ENCODE results near the gene CTNNA3.

Gene CTNNA3

GRCh38 chr10:65943451-65943850, 1752.5 kb downstream of the CTNNA3 start:
- no peak for DNase-seq (ENCODE audit: low read depth in 2 of 2)

GRCh38 chr10:65940816-65941662, 1755.0 kb downstream of the CTNNA3 start:
- no peak for DNase-seq (ENCODE audit: low read depth in 2 of 2)

- DNase-seq (ENCODE audit: low read depth in 2 of 2): no peak
Observed at GRCh38 chr10:65940105-65940504, 1755.9 kb downstream of the CTNNA3 start.

DNA sequence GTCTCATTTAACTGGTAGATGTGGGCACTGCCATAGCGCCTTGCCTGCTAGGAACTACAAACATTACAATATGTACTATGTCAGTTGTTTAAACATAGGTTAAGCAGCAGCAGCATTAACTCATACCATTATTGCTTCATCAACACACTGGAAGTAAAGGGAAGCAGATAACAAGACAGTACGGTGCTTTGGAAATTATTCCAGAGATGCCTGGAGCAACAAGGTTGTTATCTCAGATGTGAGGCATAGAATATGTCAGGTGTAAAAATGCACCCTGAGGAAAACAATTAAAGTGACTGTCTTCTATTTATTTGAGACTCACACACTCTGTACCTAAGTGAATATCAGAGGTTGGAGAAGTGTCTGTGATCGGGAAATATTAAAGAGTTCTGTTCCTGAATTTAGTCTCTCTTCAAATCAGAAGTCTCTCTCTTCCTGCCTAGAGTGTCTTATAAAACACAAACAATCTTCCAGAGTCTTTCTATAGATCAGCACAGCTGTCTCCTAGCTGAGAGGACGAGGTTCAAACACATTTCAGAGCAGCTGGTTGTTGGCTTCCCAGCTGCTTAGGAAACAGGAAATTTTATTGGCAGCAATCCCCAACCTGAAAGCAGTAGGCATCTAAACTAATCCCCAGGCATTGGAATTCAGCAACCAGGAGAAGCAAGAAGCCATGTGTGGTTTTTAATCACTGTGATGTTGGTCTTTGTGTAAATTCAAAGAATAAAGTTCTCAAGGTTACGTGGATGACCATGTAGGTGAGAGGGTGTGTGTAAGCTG, 1764.5 kb downstream of the CTNNA3 start:
- DNase-seq (ENCODE audit: low read depth in 2 of 2): no peak

- no peak for DNase-seq (ENCODE audit: low read depth in 2 of 2)
Observed at GRCh38 chr10:65911151-65911835, 1784.7 kb downstream of the CTNNA3 start.

DNA sequence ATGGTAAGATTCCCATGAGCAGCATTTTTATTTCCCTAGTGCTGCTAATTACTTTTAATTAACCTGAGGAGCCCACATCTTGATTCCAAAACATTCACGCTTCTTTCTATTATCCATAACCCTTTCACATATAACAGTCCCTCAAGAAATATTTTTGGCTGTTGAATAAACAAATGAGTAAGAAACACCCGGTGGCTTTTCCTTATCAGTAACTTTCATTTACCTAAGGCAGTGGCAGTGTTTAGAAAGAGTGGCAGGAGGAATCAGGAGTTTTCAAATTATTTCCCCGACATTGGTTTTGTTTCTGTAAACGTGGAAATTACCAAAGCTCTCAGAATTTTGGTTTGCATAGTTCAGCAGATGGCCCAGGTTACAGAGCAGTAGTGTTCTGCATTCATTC, 1785.8 kb downstream of the CTNNA3 start:
- no peak for DNase-seq (ENCODE audit: low read depth in 2 of 2)

- no peak for DNase-seq (ENCODE audit: low read depth in 2 of 2)
Observed at GRCh38 chr10:65907199-65907712, 1788.7 kb downstream of the CTNNA3 start.

DNA sequence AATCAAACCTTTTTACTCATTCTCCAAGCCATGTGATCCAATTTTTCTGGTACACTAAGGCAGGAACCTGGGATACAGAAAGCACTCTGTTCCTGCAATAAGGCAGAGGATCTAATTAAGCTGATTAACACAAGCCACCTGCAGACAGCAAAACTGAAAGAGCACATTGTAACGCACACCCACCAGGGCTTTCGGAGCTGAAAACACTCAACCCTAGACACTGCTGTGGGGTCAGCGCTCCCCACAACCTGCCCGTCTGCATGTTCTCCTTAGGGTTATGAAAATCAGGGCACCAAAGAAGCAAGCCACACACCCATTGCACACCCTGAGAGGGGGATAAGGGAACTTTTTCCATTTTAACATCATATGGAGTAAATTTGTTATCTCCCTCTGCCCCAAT, 1792.4 kb downstream of the CTNNA3 start:
- DNase-seq (ENCODE audit: low read depth in 2 of 2): no peak

DNA sequence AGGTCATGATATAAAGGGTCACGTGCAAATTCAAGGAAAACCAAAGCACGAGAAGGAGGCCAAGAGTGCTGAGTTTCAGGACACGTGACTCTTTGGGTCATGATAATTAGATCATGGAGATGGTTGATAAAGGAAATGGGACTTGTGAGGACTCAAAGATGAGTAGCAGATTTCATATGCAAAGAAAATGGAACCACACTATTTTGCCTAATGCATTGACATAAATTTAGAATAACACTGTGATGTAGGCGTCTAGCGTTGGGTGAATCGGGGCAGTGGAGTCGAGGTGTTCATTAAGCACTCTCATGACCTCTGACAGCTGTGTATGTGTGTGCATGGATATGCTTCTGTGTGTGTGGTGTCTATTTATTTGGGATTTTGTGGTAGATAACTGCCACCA, 1795.7 kb downstream of the CTNNA3 start:
- no peak for DNase-seq (ENCODE audit: low read depth in 2 of 2)

- no peak for DNase-seq (ENCODE audit: low read depth in 2 of 2)
Observed at GRCh38 chr10:65898055-65898454, 1797.9 kb downstream of the CTNNA3 start.

DNA sequence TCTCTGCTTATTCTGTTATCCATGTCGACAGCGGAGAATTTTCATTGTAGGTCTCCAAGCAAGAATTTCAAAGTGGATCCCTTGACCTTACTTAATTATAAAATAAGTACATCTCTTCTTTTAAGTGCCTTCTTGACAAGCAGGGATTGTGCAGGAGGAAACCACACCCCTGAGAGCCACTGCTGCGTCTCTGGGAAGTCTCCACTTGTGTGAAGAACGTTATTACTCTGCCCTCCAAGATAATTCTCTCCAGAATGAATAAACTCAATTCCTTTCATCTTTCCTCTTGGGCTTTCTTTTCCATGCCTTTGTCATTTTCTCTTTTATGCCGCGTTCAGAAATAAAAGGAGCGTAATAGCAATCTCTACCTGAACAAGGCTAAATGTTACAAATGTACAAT, 1801.0 kb downstream of the CTNNA3 start:
- DNase-seq (ENCODE audit: low read depth in 2 of 2): no peak

- no peak for DNase-seq (ENCODE audit: low read depth in 2 of 2)
Observed at GRCh38 chr10:65894379-65894778, 1801.6 kb downstream of the CTNNA3 start.

DNA sequence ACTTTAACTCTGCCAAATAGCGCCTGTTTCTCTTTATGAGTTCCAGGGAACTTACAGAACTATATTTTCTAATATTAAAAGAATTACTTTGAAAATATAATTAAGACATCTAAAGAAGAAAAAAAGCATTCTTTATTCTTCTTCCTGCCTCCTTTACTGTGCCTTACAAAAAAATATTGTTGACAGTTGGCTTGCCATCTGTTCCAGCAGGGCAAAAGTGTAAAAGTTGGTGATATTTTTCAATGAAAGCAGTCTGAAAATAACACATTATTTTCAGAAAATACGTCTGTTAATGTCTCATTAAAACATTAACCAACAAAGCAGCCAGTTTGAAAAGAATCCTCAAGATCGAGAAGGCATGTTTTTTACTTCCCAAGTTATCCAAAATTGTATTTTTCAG, 1802.3 kb downstream of the CTNNA3 start:
- DNase-seq (ENCODE audit: low read depth in 2 of 2): no peak

DNA sequence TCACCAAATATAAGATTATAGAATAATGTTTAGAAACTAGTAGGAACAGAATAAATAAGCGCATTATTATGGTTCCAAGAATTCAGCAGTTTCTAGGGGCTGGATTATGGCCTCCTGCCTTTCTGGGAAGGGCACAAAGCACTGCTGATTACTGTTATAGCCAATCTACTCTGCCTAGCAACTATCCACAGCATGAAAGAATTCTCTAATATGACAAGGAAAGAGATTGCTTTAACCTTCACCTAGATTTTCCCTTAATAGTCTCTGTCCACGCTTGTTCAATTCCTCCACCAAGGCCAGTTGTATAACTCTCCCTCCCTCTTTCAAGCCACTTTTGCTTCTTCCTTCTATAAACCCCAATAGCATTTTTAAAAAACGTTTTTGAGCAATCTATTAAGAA, 1803.7 kb downstream of the CTNNA3 start:
- no peak for DNase-seq (ENCODE audit: low read depth in 2 of 2)

GRCh38 chr10:65891073-65891981, 1804.7 kb downstream of the CTNNA3 start:
- no peak for DNase-seq (ENCODE audit: low read depth in 2 of 2)

- DNase-seq (ENCODE audit: low read depth in 2 of 2): no peak
Observed at GRCh38 chr10:65864529-65864928, 1831.5 kb downstream of the CTNNA3 start.

GRCh38 chr10:65864036-65864435, 1832.0 kb downstream of the CTNNA3 start:
- DNase-seq (ENCODE audit: low read depth in 2 of 2): no peak
